ENCODE results near the gene SDK1.

The SDK1 gene

DNA sequence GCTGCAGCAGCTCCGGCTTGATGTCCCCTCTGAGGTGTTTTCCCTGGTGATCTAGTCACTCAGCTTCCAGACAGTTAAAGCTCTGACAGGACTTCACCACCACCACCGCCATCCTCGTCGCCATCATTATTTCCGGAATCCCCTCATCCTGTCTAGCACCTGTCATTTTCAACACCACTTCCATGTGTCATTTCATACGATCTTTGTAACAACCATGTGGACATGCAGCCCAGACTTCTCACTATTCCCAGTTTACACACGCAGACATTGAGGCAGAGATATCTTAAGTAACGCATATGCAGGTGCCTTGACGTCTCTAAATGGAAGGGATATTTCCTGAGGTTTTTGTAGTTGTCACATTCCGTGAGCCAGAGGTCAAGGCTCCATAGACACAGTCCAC is 850.5 kb downstream of the SDK1 start:
- no peak for DNase-seq

DNA sequence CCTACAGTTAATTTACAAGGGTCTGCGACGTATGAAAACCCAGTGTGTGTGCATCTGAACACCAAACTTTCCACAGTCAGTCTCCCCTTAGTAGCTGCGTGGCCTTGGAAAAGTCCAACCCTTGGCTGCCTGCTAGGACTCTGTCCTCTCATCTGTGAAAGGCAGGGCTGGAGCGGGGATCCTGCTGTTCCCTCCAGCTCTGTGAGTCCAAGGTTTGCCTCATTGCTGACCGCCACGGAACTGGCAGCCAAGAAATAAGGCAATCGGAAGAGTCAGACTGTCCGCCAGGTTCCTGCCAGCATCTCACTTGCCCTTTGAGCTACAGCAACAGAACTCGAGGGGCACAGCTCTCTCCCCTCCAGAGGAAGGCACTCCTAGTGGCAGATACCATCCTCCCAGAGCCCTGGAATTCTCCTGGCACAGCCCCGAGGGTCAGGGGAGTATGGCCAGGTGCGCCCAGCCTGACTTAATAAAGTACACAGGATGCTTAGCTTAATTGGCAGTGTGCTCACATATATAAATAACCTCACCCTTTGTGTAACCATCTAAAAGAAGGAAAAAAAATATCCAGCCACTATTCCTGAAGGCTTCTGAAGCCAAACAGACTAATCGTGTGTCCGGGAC is 851.0 kb downstream of the SDK1 start:
- no peak for DNase-seq

DNA sequence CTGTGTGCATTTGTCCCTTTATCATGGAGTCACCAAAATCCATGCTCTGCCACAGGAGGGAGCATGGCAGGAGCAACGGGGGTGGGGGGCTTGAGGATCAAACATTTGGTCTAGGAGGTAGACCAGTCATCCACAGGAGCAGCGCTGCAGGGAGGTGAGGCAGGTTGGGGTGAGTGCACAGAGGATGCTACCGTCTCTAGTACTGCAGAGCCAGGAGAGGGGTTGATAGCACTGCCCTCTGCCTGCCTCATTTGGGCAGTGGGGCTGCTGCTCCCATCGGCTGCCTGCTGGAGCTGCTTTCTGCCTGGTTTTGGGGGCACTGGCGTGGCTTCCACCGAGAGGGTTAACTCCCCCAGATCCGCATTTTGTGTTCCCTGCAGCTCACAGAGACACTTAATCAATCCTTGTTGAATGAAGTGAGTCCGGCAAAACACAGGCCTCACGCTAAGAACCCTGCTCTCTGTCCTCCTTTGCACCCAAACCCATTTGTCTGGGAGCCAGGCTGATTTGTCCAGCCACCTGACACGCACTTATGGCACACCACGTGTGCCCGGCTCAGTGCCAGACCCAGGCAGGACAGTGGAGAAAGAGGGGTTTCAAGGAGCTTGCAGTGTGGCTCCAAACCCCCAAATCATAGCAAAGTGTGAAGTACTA is 854.0 kb downstream of the SDK1 start:
- no peak for DNase-seq

DNA sequence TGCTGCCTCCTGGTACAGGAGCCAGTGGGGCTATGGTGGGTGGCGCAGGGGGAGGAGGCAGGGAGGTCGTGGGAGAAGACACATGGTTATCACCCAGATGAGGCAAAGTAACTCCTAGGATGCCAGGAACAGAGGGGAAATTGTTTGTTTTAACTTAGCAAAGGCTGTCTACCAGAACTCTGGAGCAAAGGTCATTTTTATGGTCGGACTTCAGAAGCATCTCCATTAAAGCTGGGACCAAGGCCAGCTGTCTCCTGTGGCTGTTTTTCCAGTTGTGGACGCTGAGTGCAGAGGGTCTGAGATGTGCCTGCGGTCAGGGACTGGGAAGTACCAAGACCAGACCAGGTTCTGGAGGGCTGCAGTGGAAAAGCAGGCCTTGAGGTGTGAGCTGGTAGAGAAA is 855.1 kb downstream of the SDK1 start:
- no peak for DNase-seq

DNA sequence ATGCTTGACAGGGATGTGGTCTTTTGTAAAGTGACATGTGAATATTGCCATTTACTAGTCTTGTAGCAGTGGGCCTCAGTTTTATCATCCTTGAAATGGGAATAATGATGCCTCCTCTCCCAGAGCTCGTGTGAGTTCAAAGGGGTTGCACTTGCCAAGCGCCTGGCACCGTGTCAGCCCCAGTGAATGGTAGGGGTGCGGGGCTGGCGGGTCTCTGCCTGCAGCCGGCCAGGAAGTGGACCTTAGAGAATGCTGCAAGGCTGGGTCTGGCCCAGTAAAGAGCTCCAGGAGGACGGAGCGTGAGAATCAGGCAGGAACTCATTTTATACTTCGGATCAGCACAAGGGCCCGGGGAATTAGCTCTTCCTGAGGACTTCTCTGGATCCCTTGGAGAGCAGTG is 856.6 kb downstream of the SDK1 start:
- DNase-seq = no peak

DNA sequence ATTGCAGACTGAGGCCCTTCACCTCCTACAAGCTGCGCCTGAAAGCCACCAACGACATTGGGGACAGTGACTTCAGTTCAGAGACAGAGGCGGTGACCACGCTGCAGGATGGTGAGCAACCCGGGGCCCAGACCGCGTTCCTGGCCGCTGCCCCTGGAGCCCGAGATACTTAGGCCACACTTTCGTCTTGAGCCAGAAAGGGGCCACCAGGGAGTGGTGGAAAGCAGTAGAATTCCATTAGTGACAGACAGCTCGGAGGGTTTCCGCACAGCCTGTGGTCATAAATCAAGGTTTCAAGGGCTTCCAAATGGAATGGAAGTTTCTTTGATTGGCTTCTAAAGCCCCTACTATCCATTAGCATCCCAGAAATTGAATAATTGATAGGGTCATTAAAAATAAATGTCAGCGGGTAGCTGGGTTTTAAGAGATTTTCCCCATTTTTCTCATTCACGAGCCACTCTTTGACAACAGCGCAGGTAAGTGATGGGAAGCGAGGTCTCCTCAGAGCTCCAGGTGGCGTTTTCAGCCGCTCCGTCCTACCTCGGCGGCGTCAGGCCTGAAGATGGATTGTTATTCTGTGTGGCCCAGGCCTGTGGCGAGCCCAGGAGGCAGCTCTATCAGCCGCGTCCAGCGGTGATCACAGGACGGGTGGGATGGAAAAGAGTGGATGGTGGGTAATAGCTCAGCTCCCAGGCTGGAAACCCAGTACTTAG is 857.5 kb downstream of the SDK1 start:
- no peak for DNase-seq

DNA sequence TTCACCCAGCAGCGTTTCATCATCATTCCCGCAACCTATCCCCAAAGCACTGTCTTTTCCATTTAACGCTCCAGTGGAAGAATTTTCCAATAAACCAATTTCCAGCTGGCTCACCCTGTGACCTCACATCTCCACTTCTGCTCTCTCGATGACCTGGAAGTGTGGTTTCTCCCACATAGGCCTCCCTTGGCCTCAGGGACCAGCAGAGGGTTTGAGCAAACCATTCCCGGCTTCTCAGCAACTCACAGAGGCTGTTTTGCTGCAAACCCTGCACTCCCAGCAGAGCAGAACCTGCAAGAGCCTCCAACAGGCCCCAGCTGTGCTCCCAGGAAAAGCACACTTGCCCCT is 858.1 kb downstream of the SDK1 start:
- no peak for DNase-seq

DNA sequence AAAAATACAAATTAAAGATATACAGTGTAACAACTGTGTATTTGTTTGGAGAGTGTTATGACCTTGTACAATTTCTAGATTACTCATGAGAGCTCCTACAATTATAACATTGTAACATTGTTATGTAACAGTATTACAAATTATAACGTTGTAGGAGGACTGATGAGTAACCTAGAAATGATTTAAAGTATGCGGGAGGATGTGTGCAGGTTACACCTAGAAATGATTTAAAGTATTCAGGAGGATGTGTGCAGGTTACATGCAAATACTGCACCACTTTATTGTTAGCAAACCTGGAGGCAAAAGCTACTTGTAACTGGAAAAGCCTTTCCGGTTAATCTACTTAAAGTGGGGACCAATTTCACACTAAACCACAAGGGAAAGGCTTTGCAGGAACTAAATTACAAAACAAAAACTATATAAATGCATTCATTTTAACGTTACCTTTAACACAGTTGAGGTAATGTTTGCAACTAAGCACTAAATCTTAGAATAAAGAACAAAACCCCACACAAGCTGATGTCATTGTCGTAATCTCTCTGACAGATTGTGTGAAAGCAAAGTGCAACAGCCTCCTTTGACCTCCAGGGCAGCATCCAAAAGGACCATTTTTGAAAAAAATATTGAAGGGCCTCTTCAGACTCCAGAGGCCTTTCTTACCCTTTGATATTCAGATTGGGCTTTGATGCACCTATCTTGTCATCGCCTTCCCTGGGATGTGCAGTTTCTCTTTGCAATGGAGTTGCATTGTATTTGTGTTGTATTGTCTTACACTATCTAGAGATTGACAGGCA is 858.9 kb downstream of the SDK1 start:
- DNase-seq = no peak

DNA sequence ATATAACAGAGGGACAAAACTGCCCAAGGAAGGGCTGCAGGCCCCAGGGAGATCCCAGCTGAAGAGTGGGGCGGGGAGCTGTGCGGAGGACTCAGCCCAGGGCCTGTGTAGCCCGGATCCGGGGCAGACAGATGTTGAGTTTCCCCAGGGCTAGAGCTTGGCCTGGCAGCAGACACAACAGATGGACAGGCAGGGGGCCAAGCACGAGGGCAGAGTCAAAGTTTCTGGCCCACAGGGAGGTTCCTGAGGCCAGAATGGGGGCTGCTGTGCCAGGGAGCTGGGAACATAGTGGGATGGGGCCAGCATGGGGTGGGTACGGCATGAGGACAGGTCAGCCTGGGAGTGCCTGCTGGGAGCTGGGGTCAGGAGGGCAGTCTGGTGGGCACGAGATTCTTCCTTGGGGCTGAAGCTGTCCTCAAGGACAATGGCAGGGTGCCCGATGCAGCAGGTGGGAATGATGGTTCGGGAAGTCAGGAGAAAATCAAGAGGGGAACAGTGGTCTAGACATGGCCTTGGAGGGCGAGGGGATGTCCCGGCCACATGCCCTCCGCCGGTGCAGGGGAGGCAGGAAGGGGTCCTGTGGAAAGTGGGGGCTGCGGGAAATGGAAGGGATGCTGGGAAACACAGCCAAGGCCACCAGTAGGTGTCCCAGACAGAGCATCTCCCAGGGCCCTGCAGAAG is 862.0 kb downstream of the SDK1 start:
- peak; percentile 90 for DNase-seq

DNA sequence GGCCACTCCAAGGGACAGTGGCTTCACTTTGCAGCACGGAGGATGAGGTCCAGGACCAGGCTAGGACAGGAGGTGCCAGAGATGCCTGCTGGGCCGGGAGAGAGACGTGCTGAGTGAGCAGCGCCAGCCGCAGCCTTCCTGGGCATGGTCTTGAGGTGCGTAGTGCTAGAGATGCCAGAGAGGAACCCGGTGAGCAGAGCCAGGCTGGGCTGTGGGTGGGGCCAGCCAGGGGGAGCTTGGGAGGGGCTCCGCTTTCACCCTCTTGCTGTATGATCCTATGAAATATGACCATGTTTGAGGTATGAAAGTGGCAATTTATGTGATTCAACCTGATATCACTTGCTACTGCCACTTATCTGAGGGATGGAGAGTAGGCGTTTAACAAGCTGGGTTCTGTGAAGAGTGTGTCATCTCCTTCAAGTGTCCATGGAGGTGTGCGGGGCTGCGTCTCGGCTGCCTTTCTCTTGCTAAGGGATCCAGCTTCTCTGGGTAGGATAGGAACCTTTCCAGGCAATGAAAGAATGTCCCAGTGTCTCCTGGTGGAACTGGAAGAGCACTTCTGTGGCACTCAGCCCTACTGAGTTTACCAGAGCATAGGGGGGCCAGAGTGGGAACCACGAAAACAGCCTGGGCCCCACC is 862.6 kb downstream of the SDK1 start:
- no peak for DNase-seq

DNA sequence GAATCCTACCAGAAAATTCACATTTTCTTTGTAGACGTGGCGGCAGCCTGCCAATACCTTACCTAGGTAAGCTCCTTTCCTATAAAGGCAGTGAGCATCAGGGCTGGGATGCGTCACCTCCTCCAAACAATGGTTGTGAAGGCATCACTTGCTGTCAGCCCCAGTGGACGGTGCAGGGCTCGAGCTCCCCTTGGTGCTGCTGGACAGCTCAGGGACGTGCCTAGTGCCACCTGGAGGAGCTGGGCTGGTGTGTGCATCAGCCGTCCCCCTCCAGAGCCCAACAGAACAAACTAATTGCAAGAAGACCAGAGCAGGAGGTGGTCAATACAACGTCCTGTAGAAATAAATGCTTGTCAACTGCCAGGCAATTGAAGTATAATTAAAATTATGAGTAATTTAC is 863.5 kb downstream of the SDK1 start:
- DNase-seq = no peak

DNA sequence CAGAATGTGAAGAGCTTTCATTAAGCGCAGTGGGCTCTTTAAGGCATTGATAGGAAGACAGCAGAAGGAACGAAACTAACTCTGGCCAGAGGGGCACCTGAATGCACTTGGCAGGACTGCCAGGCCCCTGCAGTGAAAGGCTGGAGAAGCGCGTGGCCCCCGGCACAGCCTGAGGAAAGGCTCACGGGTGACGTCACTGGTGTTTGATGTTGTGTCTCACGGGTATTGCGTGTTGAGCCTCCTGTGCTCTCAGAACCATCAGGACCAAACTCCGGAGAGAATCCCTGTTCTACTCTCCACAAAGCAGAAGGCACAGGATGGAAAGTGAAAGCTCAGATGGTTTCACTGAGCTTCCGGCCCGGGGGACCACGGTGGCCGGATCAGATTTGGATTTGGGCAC is 865.3 kb downstream of the SDK1 start:
- DNase-seq = no peak

DNA sequence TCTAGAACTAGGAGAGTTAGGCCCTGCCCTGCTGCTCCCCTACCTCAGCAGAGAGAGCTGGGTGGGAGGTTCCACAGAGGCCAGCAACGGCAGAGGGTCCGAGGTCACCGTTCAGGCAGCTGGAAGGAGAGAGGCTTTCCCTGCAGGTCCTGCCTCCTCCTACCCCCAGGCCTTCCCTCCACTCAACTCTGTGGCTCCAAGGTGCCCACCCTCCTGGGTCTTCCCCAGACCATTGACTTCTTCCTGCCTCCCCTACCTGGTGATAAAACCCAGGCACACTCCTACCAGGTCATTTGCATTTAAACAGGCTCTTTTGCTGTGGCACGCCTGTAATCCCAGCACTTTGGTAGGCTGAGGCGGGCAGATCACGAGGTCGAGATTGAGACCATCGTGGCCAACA is 865.8 kb downstream of the SDK1 start:
- DNase-seq = no peak

DNA sequence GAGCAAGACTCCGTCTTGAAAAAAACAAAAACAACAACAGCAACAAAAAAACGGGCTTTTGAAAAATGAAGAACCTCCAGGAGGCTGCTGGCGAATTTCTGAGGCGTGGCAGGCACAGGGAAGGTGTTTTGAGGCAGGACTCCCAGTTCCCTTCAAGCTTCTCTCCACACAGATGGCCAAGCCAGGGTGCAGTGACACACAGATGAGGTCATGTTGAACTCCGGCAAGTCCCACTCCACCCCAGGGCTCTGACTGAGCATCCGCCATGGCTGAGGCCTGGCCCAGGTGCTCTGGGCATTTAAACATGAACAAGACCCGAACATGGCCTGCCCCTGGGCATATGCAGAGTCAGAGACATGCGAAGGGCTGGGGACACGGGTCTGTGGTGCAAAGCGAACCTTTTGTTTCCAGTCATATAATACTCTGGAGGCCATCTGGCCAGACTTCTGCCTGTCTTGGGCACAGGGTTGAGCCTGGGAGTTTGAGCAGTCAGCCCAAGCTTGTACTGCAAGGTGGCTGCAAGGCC is 866.4 kb downstream of the SDK1 start:
- DNase-seq = no peak

DNA sequence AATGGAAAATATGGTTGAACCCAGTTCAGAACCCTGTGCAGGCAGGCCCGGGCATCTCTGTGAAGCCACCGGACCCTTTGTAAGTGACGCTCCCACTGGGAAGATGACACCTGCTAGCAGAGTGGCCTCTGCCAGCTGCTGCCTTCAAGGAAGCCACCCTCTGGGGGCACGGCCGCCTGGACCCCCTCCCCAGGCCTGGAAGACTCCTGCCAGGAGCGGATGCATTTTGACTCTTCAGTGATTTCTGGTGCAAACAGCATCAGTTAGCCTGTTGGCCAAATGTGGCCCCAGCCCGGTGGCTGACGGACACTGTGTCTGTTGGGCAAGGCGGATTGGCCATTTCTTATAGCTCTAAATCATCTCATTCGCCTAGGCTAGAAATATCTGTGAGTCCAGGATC is 867.0 kb downstream of the SDK1 start:
- DNase-seq = no peak

DNA sequence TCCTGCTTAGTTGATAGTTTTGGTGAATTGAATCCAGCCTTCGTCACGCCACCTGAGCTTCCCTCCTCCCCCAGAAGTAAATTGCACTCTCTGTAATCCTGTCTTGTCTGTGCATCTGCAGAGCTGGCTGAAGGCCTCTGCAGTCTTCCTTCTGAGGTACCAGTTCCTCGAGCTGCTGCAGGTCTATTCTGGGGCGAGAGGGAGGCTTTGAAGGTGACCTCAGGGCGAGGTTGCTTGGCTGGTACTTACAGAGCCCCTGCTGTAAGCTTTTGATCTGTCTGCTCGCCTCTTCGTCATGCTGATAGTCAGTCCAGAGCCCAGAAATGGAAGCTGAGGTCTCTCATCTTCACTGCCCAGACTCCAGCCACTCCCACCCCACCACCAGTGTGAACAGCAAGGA is 867.5 kb downstream of the SDK1 start:
- DNase-seq = no peak

DNA sequence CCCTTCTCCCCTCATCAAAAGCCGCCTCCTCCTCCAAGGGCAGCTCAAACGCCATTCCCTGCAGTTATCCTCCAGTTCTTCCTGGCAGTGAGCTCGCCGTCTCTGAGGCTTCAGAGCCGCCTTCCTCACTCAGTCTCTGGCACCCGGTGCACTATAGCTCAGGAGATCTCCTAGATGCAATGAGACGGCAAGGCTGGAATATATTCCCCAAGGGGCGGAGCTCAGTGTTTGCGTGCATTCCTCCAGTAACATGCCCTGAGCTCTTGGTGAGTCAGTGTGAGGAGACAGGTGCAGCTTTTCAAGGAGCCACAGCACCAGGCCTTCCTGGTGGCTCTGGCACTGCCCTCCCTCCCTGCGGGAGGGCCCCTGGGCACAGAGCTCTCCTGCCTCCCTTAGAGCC is 868.4 kb downstream of the SDK1 start:
- no peak for DNase-seq

DNA sequence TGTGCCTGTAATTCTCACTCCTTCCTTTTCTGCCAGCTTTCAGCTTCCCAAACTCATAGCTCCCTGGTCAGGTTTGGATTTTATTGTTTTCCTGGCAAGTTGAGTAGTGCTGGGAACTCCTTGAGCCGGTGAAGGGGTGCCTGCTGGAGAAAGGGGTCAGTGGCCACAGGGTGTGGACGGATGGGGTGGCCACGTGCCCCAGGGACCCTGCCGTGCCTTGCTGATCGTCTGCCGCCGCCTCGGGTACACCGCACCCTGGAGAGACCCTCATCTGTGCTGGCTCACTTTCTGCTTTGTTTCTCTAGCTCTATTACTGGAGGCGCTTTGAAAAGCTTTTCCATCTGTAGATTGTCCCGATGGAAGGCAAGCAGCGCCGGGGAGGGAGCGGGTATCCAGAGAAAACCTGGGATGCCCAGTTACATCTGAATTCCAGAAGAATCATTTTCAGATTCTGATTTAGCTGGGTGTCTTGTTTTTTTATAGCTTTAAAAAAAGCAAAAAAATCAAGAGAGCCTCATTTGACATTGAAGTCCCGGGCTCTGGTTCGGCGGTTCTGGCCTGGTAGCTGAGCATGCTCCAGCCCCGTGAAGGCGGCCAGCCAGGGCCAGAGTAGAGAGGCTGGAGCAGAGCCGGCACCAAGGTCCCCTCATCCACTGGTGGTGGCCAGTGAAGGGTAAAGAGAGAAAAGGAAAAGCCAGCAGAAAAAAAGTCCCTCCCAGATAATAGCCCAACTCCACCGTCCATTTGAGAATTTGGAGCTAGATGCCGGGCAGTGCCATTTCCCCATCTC is 870.1 kb downstream of the SDK1 start:
- no peak for DNase-seq

DNA sequence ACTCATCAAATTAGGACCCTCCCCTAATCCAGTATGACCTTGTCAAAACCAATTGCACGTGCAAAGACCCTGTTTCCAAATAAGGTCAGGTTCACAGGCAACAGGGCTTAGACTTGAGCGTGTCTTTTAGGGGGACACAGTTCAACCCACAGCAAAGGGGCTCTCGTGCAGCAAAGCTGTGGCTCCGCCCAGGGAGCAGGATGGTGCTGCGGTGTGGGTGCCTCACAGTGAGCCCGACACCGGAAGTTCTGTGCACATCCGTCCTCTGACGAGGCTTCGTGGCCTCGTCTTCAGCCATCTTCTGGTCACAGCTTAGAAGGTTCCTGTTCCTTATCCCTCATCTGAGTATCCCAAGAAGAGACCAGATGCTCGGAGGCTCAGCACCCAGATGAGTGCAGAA is 871.8 kb downstream of the SDK1 start:
- no peak for DNase-seq

DNA sequence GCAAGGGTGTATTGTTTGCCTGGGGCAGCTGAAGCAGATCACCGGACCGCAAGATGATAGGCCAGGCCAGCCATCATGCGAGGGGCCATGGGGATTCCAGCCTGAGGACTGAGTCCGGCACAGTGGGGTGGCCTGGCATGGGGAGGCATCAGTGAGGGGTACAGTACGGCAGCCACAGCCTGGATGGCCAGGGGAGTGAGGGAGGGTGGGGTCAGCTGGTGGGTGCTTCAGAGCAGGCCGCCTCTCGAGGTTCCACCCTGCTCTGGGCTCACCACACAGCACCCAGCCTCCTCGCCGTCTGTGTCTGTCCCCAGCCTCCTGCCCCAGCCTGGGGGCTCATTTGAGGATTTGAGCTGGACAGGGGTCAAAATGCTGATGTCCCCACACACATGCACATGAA is 872.6 kb downstream of the SDK1 start:
- DNase-seq = no peak

DNA sequence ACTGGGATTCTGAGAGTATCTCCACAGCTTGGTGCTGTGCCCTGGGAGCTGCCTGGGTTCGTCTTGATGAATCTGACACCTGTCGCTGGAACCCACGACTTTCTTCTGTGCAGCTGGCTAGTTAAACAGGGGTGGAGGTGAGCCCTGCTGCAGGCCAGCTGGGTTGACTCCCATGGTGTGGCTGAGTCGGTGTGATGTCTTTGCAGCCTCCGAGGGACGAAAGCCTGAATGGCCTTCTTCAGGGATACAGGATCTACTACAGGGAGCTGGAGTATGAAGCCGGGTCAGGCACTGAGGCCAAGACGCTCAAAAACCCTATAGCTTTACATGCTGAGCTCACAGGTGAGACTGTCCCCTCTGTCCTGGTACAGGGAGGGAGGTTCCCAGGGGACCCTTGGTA is 873.0 kb downstream of the SDK1 start:
- no peak for DNase-seq

DNA sequence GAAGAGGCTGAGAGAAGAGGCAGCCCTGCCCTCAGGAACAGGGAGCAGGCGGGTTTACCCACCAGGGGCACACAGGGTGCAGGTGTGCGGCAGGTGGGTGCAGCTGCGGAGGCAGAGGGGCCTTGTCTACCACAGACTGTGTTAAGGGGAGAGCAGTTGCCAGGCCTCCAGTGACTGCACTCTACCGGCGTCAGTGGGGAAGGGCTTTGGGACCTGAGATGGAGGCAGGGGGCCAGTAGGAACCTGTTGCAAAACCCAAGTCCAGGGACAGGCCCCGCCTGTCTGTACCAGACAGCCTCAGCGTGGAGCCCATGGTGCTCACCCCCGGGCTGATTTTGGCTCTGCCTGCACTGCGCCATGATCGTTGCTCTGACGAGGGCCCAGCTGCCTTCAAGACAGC is 873.4 kb downstream of the SDK1 start:
- no peak for DNase-seq
